Inflammatory macrophage treated with lipopolysaccharide for 4 hours (primary cell): ENCODE data around the gene FSD1L.
"Not testable (repeated sequence)": the region's sequence is repeated elsewhere in the genome, so short reads cannot be mapped to it uniquely, and the experiment has no call there.

Source experiments
- DNase-seq: peaks from one replicate; pipeline ENCODE4 v3.0.0-alpha.2; 2020

The FSD1L gene

DNA sequence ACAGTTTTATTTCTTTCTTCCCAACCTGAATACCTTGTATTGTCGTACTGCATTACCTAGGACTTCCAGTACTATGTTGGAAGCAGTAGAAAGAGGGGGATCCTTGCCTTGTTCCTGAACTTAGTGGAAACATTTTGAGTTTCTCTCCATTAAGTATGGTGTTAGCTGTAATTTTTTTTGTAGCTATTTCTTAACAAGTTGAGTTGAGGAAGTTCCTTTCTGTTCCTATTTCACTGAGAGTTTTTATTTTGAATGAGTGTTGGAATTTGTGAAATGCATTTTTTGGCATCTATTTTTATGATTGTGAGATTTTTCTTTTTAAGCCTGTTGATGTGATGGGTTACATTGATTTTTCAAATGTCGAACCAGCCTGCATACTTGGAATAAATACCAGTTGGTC is 49.0 kb downstream of the FSD1L start:
- DNase-seq: peak; percentile 58

DNA sequence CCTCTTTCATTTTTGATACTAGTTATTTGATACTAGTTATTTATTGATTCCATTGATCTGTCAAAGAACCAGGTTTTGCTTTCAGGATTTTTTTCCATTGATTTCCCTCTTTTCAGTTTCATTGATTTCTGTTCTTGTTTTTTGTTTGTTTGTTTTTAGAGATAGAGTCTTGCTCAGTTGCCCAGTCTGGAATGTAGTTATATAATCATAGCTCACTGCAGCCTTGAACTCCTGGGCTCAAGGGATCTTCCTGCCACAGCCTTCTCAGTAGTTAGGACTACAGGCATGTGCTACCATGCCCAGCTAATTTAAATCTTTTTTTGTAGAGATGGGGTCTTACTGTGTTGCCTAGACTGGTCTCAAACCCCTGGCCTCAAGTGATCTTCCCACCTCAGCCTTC is 49.9 kb downstream of the FSD1L start:
- no peak for DNase-seq

- peak; percentile 92 for DNase-seq
Measured at GRCh38 chr9:105500108-105500766, 52.4 kb downstream of the FSD1L start.

DNA sequence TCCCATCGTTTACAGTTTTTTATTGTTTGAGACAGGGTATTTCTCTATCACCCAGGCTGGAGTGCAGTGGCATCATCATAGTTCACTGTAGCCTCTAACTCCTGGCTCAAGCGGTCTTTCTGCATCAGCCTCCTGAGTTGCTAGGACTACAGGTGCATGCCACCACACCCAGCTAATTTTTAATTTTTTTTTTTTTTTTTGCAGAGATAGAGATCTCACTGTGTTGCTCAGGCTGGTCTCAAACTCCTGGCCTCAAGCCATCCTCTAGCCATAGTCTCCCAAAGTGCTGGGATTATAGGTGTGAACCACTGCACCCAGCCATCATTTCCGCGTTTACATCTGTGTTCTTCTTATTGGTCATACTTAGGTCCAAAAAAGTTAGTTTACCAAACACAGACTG is 53.6 kb downstream of the FSD1L start:
- DNase-seq: no peak

DNA sequence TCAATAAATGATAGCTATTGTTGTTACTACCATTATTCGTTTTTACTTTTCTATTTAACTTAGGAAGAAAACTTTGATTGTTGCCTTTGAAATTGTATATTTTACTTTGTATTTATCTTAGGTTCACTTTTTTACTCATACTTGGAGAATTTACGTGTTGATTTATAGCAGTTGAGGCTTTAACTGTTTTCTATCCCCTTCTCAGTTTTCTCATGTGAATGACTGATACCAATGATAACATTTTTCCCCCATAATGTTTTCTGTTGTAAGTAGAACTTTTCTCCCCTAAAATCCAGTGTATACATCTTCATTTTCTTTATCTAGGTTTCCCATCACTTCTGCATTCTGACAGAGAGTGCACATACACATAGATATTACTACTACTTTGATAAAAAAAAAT is 54.4 kb downstream of the FSD1L start:
- DNase-seq: no peak

- DNase-seq: peak; percentile 36
Measured at GRCh38 chr9:105503881-105504280, 56.0 kb downstream of the FSD1L start.

GRCh38 chr9:105507096-105507790 is 59.4 kb downstream of the FSD1L start:
- DNase-seq: peak; percentile 84

DNA sequence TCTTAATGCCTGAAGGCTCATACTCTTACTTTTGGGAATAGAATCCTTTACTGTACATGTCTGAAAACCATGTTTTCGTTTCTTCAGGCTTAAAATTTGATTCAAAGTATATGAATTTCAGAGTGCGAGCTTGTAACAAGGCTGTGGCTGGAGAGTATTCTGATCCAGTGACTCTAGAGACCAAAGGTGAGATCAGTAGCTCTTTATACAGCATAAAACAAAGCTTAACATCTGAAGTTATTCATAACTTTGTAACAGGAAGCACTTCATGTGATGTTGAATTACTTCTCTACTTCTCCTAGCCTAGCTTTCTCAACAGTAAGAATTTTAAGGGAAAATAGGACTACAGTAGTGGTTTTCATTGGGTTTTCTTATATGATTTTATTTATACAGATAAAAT is 60.7 kb downstream of the FSD1L start:
- peak; percentile 44 for DNase-seq

DNA sequence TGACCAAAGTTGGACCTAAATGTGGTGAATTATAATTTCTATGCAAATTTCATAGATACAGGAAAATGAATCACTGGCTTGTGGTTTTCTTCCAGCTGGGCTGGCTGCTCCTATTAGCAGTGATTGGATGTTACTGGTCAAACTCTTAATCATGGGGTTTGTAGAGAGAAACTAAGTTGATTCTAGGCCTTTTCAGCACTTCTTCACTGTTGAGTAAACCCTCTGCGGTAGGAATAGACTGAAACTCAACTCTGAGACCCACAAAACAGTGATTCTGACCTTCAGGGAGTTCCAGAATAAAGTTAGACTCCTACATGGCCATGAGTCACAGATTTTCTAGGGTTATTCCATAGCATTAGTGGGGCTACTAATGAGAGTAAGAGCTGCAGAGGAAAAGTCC is 62.2 kb downstream of the FSD1L start:
- DNase-seq: peak; percentile 95

DNA sequence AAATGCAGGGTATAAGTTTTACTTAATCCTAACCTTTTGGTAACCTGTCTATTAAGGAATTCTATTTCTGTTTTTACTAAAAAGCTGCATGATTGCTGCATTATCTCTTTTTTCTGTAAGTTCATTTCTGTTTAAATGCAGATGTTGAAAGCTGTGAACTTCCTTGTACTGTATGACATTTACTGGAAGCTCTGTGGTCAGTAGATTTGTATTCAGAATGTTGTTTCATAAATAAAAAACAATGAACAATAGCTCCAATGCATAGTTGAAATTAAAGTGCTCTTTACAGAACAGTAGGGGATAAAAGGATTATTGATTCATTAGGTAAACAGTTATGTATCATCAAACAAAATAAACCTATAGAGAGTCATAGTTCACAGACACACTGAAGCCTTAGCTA is 63.6 kb downstream of the FSD1L start:
- peak; percentile 70 for DNase-seq

GRCh38 chr9:105515811-105516413 is 68.1 kb downstream of the FSD1L start:
- no peak for DNase-seq

DNA sequence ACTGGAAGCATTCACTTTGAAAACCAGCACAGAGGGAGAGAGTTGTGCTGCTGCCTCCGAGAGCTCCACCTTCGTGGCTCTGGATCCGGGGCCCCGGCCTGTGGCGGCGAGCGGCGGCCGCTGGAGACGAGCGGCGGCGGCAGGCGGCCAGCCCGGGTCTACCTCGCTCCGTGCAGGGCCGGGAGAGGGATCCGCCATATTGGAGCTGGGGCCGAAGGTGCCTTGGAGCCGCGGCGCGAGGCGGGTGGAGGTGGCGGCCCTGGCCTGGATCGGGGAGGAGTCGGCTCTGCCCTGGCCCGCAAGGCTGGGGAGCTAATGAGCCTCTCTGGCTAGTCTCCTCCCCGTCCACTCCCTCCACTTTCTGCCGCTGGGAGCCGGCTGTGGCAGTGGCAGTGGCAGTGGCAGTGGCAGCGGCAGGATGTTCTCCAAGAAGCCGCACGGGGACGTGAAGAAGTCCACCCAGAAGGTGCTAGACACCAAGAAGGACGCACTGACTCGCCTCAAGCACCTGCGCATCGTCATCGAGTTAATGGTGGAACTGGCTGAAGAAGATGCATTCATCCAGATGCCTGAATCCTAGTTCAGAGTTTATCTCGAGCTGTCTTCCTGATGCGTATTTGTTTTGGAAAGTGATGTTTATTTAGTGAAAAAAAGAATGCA is 72.0 kb downstream of the FSD1L start:
- peak; percentile 17 for DNase-seq

- DNase-seq: not testable (repeated sequence)
Measured at GRCh38 chr9:105520992-105521391, 73.2 kb downstream of the FSD1L start.

GRCh38 chr9:105522618-105523385 is 75.0 kb downstream of the FSD1L start:
- not testable (repeated sequence) for DNase-seq

DNA sequence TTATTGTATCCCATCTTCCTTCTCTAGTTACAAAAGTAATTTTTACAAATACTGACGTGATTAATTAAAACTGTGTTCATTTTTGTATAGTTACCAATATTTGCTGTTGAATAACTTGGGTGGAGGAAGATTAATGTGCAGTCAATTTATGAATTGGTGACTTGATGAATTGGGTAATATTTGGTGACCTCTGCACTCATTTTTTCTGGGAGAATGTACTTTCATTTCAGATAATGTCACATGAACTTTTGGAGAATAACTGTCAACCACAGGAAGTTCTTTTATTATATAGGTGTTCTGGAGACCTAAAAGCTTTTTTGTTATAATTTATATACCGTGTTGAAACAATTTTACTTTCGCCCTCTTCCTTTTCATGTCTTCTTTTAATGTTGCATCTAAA is 83.7 kb downstream of the FSD1L start:
- DNase-seq: peak; percentile 26

GRCh38 chr9:105535920-105536668 is 88.3 kb downstream of the FSD1L start:
- DNase-seq: no peak

GRCh38 chr9:105539452-105539851 is 91.6 kb downstream of the FSD1L start:
- DNase-seq: no peak

GRCh38 chr9:105541838-105542237 is 94.0 kb downstream of the FSD1L start:
- DNase-seq: peak; percentile 73

DNA sequence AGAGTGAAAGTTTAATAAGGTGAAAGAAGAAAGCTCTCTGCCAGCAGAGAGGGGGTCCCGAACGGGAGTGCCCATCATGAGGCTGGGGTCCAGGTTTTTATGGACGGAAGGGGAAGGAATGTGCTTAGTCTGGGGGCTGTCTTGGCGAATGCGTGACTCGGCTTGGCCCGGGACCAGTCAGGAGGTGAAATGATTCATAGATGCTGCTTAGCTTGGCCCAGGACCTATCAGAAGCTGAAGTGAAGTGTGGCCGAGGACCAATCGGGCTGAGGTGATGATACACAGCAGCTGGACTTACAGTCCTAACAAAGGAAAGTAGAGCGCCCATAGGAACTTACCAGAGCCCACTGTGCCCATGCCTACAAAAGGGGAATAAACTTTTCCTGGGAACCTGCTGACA is 106.2 kb downstream of the FSD1L start:
- DNase-seq: no peak

DNA sequence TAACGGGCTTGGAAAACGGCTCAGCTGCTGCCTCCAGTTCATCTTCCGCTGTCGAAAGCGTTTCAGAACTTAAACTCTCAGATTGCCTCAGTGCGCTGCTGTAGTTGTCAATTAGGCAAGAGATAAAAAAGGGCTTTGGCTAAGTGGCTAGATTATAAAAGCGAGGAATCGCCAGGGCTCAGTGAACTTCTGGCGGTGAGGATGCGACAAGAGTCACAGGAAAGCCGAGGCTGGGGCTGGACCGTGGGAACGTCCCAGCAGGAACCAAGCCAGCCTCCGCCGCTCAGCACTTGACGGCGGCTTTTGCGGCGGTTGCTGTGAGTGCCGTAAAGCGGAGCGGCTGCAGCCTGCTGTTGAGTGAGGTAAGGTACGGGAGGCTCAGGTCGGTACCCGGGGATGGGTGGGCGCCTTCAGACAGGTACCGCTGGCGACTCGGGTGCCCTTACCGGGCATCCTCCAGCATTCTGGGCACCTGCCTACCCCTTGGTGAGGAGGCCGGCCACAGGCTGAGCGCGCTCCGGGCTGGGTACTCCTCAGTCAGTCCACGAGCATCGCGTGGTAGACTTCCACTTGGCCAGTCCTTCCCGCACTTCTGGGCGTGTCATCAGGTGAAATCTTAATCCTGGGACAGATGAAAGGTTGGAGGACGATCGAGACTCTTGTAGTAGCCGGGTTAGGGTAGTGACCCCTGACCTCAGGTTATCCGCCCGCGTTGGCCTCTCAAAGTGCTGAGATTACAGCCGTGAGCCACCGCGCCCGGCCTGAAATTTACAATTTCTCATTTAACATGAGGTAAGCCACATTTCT is 110.2 kb downstream of the FSD1L start, which contains the start of gene FKTN:
Gene FKTN (plus strand): TSS at position 328 of the 807 bp plus-strand sequence. CDS start 16,902 bp downstream, outside the sequence.
- peak; percentile 87 for DNase-seq

DNA sequence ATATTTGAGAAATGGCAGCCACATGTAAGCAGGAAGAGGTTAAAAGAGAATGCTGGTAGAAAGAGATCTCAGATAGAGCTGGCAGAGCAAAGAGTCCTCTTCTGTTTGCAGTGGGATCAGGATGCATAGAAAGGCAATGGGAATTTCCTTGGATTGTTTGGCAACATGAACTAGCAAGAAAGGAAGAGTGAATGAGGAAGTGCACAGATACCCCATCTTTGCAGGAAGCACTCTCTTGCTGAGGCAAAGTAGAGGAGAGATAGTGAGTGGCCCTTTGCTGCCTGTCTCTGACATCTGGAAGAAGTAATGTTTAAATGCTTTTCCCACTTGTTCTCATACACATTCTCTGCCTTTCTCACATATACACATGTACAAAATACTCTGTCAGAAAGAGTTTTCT is 124.6 kb downstream of the FSD1L start:
- DNase-seq: no peak
